ENCODE measurements around the gene ZNF813.
"Not testable (repeated sequence)": the region's sequence is repeated elsewhere in the genome, so short reads cannot be mapped to it uniquely, and the experiment has no call there.

Gene ZNF813

GRCh38 chr19:53467485-53468262 lies at the start of gene ZNF813:
TSS of gene ZNF813 (plus strand) at chr19:53467733. CDS start at chr19:53483823, 16,090 bp downstream.
- H3K27me3 Mint-ChIP-seq, result peaks cover 14% of the 10 kb centered on the region
- H3K4me1 Mint-ChIP-seq, result peaks cover 26% of the 10 kb centered on the region
- peak; percentile 99 for ATAC-seq
- H3K4me3 Mint-ChIP-seq, result peak within 1 kb of the TSS; percentile 92
- peak within 1 kb of the TSS; percentile 90 for H3K27ac Mint-ChIP-seq
- H3K36me3 Mint-ChIP-seq, result peaks cover 29% of the 10 kb centered on the region
- peaks cover 15% of the 10 kb centered on the region for H3K9me3 Mint-ChIP-seq

- not testable (repeated sequence) for H3K4me1 Mint-ChIP-seq
Measured at GRCh38 chr19:53420520-53421315, 46.8 kb upstream of the ZNF813 start.

GRCh38 chr19:53422551-53422950 lies 45.0 kb upstream of the ZNF813 start:
- H3K27ac Mint-ChIP-seq, result no peak overlapping the region
- H3K27me3 Mint-ChIP-seq, result no peaks in the 10 kb centered on the region
- no peak overlapping the region for H3K4me3 Mint-ChIP-seq
- no peaks in the 10 kb centered on the region for H3K9me3 Mint-ChIP-seq
- no peak for ATAC-seq
- H3K36me3 Mint-ChIP-seq, result no peaks in the 10 kb centered on the region
- H3K4me1 Mint-ChIP-seq, result no peaks in the 10 kb centered on the region

More at GRCh38 chr19:53420520-53421315, 46.8 kb upstream of the ZNF813 start:
- peaks cover 15% of the 10 kb centered on the region for H3K36me3 Mint-ChIP-seq
- not testable (repeated sequence) for H3K27ac Mint-ChIP-seq, H3K27me3 Mint-ChIP-seq, H3K9me3 Mint-ChIP-seq, H3K4me3 Mint-ChIP-seq, ATAC-seq

- H3K4me1 Mint-ChIP-seq, H3K27me3 Mint-ChIP-seq, H3K36me3 Mint-ChIP-seq, H3K9me3 Mint-ChIP-seq, H3K27ac Mint-ChIP-seq, H3K4me3 Mint-ChIP-seq, ATAC-seq: not testable (repeated sequence)
Measured at GRCh38 chr19:53423074-53423473, 44.5 kb upstream of the ZNF813 start.

GRCh38 chr19:53423680-53424079 lies 43.9 kb upstream of the ZNF813 start:
- not testable (repeated sequence) for H3K36me3 Mint-ChIP-seq, H3K4me1 Mint-ChIP-seq, ATAC-seq, H3K4me3 Mint-ChIP-seq, H3K9me3 Mint-ChIP-seq, H3K27me3 Mint-ChIP-seq, H3K27ac Mint-ChIP-seq

- peak; percentile 76 for ATAC-seq
- Mint-ChIP-seq H3K4me1 (no peaks in the 10 kb centered on the region), H3K27ac (no peak overlapping the region), H3K9me3 (no peaks in the 10 kb centered on the region), H3K27me3 (no peaks in the 10 kb centered on the region), H3K36me3 (no peaks in the 10 kb centered on the region), H3K4me3 (no peak overlapping the region)
Measured at GRCh38 chr19:53424968-53425597, 42.5 kb upstream of the ZNF813 start.

- H3K36me3 Mint-ChIP-seq, result peaks cover 26% of the 10 kb centered on the region
- ATAC-seq, result peak; percentile 100
- peak within 1 kb of the TSS; percentile 92 for H3K27ac Mint-ChIP-seq
- peak within 1 kb of the TSS; percentile 98 for H3K4me3 Mint-ChIP-seq
- peaks cover 2% of the 10 kb centered on the region for H3K9me3 Mint-ChIP-seq
- no peaks in the 10 kb centered on the region for H3K27me3 Mint-ChIP-seq
- peaks cover 35% of the 10 kb centered on the region for H3K4me1 Mint-ChIP-seq
Measured at GRCh38 chr19:53431399-53432087, 36.0 kb upstream of the ZNF813 start, which contains the start of gene ZNF761. TSS of gene ZNF761 (plus strand) at chr19:53431984. CDS start at chr19:53447269, 15,285 bp downstream.

GRCh38 chr19:53432088-53432661 lies 35.4 kb upstream of the ZNF813 start:
- peaks cover 32% of the 10 kb centered on the region for H3K36me3 Mint-ChIP-seq
- peak; percentile 59 for ATAC-seq
- H3K4me1 Mint-ChIP-seq, result peaks cover 35% of the 10 kb centered on the region
- H3K9me3 Mint-ChIP-seq, result peaks cover 2% of the 10 kb centered on the region
- peak overlapping the region; percentile 92 for H3K27ac Mint-ChIP-seq
- H3K27me3 Mint-ChIP-seq, result no peaks in the 10 kb centered on the region
- peak overlapping the region; percentile 98 for H3K4me3 Mint-ChIP-seq

- not testable (repeated sequence) for H3K27ac Mint-ChIP-seq, ATAC-seq, H3K4me3 Mint-ChIP-seq, H3K27me3 Mint-ChIP-seq, H3K4me1 Mint-ChIP-seq
- H3K9me3 Mint-ChIP-seq, result peaks cover 30% of the 10 kb centered on the region
- peaks cover 98% of the 10 kb centered on the region for H3K36me3 Mint-ChIP-seq
Measured at GRCh38 chr19:53443809-53444208, 23.7 kb upstream of the ZNF813 start.

GRCh38 chr19:53447196-53447595 lies 20.3 kb upstream of the ZNF813 start:
- ATAC-seq, H3K4me3 Mint-ChIP-seq, H3K27ac Mint-ChIP-seq, H3K4me1 Mint-ChIP-seq, H3K27me3 Mint-ChIP-seq: not testable (repeated sequence)
- Mint-ChIP-seq H3K36me3 (peaks cover 98% of the 10 kb centered on the region), H3K9me3 (peaks cover 29% of the 10 kb centered on the region)

- no peak overlapping the region for H3K27ac Mint-ChIP-seq
- H3K27me3 Mint-ChIP-seq, result no peaks in the 10 kb centered on the region
- ATAC-seq, result no peak
- no peak overlapping the region for H3K4me3 Mint-ChIP-seq
- H3K9me3 Mint-ChIP-seq, result peaks cover 33% of the 10 kb centered on the region
- H3K4me1 Mint-ChIP-seq, result no peaks in the 10 kb centered on the region
- peaks cover 76% of the 10 kb centered on the region for H3K36me3 Mint-ChIP-seq
Measured at GRCh38 chr19:53455828-53456227, 11.7 kb upstream of the ZNF813 start.

GRCh38 chr19:53460131-53460721 lies 7.3 kb upstream of the ZNF813 start:
- not testable (repeated sequence) for ATAC-seq, H3K27ac Mint-ChIP-seq, H3K4me3 Mint-ChIP-seq, H3K4me1 Mint-ChIP-seq
- H3K36me3 Mint-ChIP-seq, result peaks cover 41% of the 10 kb centered on the region
- peaks cover 17% of the 10 kb centered on the region for H3K27me3 Mint-ChIP-seq
- H3K9me3 Mint-ChIP-seq, result peaks cover 47% of the 10 kb centered on the region

- Mint-ChIP-seq H3K9me3 (peaks cover 31% of the 10 kb centered on the region), H3K4me3 (no peak overlapping the region), H3K27me3 (peaks cover 17% of the 10 kb centered on the region), H3K27ac (no peak overlapping the region), H3K4me1 (peaks cover 4% of the 10 kb centered on the region), H3K36me3 (peaks cover 25% of the 10 kb centered on the region)
- no peak for ATAC-seq
Measured at GRCh38 chr19:53461866-53462265, 5.7 kb upstream of the ZNF813 start.

GRCh38 chr19:53462861-53463260 lies 4.7 kb upstream of the ZNF813 start:
- Mint-ChIP-seq H3K4me3 (peak overlapping the region; percentile 16), H3K9me3 (peaks cover 27% of the 10 kb centered on the region), H3K27ac (no peak overlapping the region), H3K36me3 (peaks cover 19% of the 10 kb centered on the region), H3K27me3 (peaks cover 17% of the 10 kb centered on the region), H3K4me1 (peaks cover 5% of the 10 kb centered on the region)
- ATAC-seq, result no peak
